Ishikawa (cell line): ENCODE results near the gene FAAP100.

Experiments used
- EGR1 ChIP-seq: IDR thresholded peaks from 2 replicates; pipeline ENCODE4 v1.6.1; 2012
- YY1 ChIP-seq: IDR thresholded peaks from 2 replicates; pipeline ENCODE4 v1.6.1; 2012; ENCODE audit warnings: low read depth
- TF ChIP-seq, protein P1 (sequence below): IDR thresholded peaks from 2 replicates; pipeline ENCODE4 v1.6.1; 2012; ENCODE audit warnings: low read depth, mild to moderate bottlenecking

- TF ChIP-seq, protein P1, sequence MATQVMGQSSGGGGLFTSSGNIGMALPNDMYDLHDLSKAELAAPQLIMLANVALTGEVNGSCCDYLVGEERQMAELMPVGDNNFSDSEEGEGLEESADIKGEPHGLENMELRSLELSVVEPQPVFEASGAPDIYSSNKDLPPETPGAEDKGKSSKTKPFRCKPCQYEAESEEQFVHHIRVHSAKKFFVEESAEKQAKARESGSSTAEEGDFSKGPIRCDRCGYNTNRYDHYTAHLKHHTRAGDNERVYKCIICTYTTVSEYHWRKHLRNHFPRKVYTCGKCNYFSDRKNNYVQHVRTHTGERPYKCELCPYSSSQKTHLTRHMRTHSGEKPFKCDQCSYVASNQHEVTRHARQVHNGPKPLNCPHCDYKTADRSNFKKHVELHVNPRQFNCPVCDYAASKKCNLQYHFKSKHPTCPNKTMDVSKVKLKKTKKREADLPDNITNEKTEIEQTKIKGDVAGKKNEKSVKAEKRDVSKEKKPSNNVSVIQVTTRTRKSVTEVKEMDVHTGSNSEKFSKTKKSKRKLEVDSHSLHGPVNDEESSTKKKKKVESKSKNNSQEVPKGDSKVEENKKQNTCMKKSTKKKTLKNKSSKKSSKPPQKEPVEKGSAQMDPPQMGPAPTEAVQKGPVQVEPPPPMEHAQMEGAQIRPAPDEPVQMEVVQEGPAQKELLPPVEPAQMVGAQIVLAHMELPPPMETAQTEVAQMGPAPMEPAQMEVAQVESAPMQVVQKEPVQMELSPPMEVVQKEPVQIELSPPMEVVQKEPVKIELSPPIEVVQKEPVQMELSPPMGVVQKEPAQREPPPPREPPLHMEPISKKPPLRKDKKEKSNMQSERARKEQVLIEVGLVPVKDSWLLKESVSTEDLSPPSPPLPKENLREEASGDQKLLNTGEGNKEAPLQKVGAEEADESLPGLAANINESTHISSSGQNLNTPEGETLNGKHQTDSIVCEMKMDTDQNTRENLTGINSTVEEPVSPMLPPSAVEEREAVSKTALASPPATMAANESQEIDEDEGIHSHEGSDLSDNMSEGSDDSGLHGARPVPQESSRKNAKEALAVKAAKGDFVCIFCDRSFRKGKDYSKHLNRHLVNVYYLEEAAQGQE: no peak
- no peak for TF ChIP-seq EGR1
- no peak for TF ChIP-seq YY1
Measured at GRCh38 chr17:81522491-81523401, 29.4 kb downstream of the FAAP100 start.
